NB4 (cell line): ENCODE measurements around the gene SLC20A1.
"Not testable (repeated sequence)": the region's sequence is repeated elsewhere in the genome, so short reads cannot be mapped to it uniquely, and the experiment has no call there.

ENCODE experiments used
- POLR2A ChIP-seq: IDR thresholded peaks from 2 replicates; pipeline ENCODE4 v1.6.1; 2011; ENCODE audit warnings: mild to moderate bottlenecking; ENCODE audit not compliant: insufficient read length; ENCODE audit errors: extremely low read depth
- TF ChIP-seq, protein P1 (sequence below): IDR thresholded peaks from one replicate; pipeline ENCODE4 v1.5.1; 2012; ENCODE audit warnings: low read depth, low read length

DNA sequence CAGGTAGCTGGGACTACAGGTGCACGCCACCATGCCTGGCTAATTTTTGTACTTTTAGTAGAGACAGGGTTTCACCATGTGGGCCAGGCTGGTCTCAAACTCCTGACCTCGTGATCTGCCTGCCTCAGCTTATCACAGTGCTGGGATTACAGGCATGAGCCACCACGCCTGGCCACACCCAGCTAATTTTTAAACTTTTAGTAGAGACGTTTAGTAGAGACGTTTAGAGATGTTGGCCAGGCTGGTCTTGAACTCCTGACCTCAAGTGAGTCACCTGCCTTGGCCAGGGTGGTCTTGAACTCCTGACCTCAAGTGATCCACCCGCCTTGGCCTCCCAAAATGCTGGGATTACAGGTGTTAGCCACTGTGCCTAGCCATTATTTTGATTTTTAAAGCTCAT lies 21.8 kb downstream of the SLC20A1 start:
- TF ChIP-seq, protein P1, sequence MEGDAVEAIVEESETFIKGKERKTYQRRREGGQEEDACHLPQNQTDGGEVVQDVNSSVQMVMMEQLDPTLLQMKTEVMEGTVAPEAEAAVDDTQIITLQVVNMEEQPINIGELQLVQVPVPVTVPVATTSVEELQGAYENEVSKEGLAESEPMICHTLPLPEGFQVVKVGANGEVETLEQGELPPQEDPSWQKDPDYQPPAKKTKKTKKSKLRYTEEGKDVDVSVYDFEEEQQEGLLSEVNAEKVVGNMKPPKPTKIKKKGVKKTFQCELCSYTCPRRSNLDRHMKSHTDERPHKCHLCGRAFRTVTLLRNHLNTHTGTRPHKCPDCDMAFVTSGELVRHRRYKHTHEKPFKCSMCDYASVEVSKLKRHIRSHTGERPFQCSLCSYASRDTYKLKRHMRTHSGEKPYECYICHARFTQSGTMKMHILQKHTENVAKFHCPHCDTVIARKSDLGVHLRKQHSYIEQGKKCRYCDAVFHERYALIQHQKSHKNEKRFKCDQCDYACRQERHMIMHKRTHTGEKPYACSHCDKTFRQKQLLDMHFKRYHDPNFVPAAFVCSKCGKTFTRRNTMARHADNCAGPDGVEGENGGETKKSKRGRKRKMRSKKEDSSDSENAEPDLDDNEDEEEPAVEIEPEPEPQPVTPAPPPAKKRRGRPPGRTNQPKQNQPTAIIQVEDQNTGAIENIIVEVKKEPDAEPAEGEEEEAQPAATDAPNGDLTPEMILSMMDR, result not testable (repeated sequence)
- not testable (repeated sequence) for TF ChIP-seq POLR2A
